ENCODE measurements around the gene ZNF219.

GRCh38 chr14:21142357-21142756, 43.9 kb upstream of the ZNF219 start:
- TF ChIP-seq CTCF (IDR thresholded peaks at IDR 0.05), result no peak
- no peak for TF ChIP-seq POLR2A (IDR thresholded peaks at IDR 0.05)
